IPS-11a (cell line): Measurements from ENCODE around the gene BTN2A1.
"Not testable (repeated sequence)": the region's sequence is repeated elsewhere in the genome, so short reads cannot be mapped to it uniquely, and the experiment has no call there.

Source experiments
- H3K4me3 ChIP-seq: one replicate; pipeline ENCODE4 v1.5.1; 2013; ENCODE audit warnings: low read depth, low read length, control low read depth

Gene BTN2A1

GRCh38 chr6:26432627-26433201 lies 25.0 kb upstream of the BTN2A1 start:
- H3K4me3 ChIP-seq, result no peak overlapping the region

DNA sequence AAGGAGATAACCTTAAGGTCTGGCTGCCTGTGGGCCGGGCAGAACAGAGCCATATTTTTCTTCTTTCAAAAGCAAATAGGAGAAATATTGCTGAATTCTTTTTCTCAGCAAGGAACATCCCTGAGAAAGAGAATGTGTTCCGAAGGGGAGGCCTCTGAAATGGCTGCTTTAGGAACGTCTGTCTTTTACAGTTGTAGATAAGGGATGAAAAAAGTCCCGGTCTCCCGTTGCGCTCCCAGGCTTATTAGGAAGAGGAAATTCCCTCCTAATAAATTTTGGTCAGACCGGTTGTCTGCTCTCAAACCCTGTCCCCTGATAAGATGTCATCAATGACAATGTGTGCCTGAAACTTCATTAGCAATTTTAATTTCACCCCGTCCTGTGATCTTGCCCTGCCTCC lies 24.1 kb upstream of the BTN2A1 start:
- not testable (repeated sequence) for H3K4me3 ChIP-seq

DNA sequence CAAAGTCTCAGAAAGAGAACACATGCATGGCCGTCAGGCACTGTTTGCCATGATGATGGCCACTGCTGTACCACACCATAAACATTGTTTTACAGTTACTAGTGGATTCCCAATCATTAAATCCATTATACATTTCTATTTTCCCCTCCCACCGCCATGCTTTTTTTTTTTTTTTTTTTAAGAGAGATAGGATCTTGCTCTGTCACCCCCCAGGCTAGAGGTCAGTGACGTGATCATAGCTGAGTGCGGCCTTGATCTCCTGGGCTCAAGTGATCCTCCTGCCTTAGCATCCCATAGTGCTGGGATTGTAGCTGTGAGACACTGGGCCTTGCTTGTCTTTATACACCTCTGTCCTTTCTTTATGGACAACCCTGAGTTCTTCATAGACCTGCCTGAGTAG lies 21.7 kb upstream of the BTN2A1 start:
- H3K4me3 ChIP-seq, result no peak overlapping the region

DNA sequence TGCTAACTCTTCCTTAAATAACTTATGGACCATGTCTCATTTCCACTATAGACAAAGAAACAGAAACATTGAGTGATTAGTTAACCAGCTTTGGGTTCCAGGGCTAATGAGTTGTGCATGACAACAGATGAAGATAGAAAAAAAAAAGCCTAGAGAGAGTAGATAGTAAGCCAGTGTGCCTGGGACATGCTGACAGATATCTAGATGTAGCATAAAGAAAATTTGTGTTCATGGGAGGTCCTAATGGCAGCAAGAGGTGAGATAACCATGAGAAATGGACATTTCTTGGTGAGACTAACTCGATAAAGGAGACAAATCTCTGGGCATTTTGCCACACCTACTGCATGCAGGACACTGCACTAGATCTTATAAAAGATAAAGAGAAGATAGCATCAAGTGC lies 20.2 kb upstream of the BTN2A1 start:
- no peak overlapping the region for H3K4me3 ChIP-seq

- no peak overlapping the region for H3K4me3 ChIP-seq
Measured at GRCh38 chr6:26438000-26438399, 19.8 kb upstream of the BTN2A1 start.

- no peak overlapping the region for H3K4me3 ChIP-seq
Measured at GRCh38 chr6:26439151-26440125, 18.3 kb upstream of the BTN2A1 start.

DNA sequence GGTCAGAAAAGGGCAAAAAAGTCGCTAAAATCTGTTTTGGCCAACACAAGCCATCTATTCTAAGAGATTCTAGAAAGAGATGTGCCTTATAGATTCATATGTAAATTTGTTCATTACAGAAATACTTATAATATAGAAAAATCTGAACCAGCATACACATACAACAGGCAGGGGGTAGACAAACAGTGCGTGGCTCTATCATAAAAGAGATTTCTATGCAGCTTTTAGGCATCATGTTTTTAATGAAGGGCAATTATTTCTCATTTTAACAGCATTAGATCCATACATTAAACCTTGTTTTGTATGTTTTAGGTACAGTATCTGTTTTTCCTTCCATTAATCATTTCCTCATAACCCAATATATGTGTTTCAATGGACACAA lies 16.8 kb upstream of the BTN2A1 start:
- H3K4me3 ChIP-seq, result no peak overlapping the region

- H3K4me3 ChIP-seq, result no peak overlapping the region
Measured at GRCh38 chr6:26441977-26442376, 15.8 kb upstream of the BTN2A1 start.

GRCh38 chr6:26445934-26446667 lies 11.7 kb upstream of the BTN2A1 start:
- no peak overlapping the region for H3K4me3 ChIP-seq

DNA sequence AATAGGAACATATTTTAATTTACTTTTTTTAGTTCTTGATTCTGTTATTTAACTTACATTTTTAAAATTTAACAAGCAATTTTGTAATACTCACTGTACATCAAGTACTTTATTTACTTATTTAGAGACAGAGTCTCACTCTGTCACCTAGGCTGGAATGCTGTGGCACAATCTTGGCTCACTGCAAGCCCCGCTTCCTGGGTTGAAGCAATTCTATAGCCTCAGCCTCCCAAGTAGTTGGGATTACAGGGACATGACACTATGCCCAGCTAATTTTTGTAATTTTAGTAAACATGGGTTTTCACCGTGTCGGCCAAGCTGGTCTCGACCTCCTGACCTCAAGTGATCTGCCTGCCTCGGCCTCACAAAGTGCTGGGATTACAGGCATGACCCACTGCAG lies 10.5 kb upstream of the BTN2A1 start:
- no peak overlapping the region for H3K4me3 ChIP-seq

- H3K4me3 ChIP-seq, result no peak overlapping the region
Measured at GRCh38 chr6:26450240-26450639, 7.5 kb upstream of the BTN2A1 start.

- H3K4me3 ChIP-seq, result no peak overlapping the region
Measured at GRCh38 chr6:26452631-26453235, 5.0 kb upstream of the BTN2A1 start.

DNA sequence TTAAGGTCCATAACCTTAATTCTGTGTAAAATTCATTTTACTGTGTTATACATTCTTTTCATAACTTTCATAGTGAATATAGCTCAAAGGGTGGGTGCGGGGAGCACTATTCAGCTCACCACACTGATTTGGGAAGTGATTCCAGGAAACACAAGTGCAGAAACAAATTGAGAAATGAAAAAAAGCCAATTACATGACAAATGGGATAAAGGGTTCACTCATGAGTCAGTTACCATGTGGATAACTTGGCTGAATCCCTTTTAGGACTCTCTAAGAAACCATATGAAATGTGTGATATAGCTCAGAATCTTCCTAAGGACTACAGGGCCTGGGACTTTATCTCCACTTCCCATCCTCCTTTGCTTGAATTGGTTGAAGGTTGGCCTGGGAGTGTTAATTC lies 3.1 kb upstream of the BTN2A1 start:
- no peak overlapping the region for H3K4me3 ChIP-seq

GRCh38 chr6:26455357-26455970 lies 2.3 kb upstream of the BTN2A1 start:
- H3K4me3 ChIP-seq, result no peak overlapping the region

GRCh38 chr6:26457264-26457805 lies 420 bp upstream of the BTN2A1 start:
- H3K4me3 ChIP-seq, result no peak overlapping the region

DNA sequence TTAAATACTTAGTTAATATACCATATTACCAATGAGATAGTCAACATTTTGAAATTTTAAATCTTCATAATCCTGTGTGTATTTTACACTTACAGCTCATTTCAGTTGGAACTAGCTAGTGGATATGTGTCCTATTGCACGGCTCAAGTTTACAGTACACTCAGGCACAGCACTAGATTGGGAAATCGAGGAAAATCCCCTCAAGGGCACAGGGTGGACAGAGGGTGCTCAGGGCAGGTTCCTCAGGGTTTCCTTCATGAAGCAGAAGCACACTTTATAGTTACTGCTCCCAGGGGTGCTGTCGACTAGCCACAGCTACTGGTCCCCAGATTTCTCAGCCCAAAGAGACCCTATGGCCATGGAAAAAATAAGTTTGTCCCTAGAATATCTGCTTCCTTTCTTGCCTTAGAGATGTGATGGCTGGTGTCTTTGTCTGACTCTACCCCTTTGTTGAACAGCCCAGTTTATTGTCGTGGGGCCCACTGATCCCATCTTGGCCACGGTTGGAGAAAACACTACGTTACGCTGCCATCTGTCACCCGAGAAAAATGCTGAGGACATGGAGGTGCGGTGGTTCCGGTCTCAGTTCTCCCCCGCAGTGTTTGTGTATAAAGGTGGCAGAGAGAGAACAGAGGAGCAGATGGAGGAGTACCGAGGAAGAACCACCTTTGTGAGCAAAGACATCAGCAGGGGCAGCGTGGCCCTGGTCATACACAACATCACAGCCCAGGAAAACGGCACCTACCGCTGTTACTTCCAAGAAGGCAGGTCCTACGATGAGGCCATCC lies 1.5 kb downstream of the BTN2A1 start:
- no peak overlapping the region for H3K4me3 ChIP-seq

DNA sequence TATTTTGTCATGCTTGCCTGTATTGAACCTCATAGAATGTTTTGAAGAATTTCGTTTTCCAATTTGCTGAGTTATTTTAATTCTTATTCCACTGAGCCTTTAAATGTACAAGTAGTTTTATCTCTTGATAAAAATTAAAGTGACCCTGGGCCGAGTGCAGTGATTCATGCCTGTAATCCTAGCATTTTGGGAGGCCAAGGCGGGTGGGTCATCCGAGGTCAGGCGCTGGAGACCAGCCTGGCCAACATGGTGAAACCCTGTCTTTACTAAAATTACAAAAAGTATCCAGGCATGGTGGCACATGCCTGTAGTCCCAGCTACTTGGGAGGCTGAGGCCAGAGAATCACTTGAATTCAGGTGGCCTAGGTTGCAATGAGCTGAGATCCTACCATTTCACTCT lies 3.6 kb downstream of the BTN2A1 start:
- H3K4me3 ChIP-seq, result not testable (repeated sequence)

GRCh38 chr6:26464014-26464413 lies 6.3 kb downstream of the BTN2A1 start:
- H3K4me3 ChIP-seq, result no peak overlapping the region

GRCh38 chr6:26464416-26465131 lies 6.8 kb downstream of the BTN2A1 start:
- no peak overlapping the region for H3K4me3 ChIP-seq
